ENCODE results near the gene NUP210L. TPM values are rescaled to one million over a fixed set of nuclear protein-coding genes. Genes with fewer than 3 reads are reported as not detected.
A peak's percentile ranks its signal among the peaks of the same experiment; 100 is the strongest.
"Not testable (repeated sequence)": the region's sequence is repeated elsewhere in the genome, so short reads cannot be mapped to it uniquely, and the experiment has no call there.

The NUP210L gene
- polyA plus RNA-seq, 2 of the 4 experiments (the other 2 are of a cell fraction) = not detected

DNA sequence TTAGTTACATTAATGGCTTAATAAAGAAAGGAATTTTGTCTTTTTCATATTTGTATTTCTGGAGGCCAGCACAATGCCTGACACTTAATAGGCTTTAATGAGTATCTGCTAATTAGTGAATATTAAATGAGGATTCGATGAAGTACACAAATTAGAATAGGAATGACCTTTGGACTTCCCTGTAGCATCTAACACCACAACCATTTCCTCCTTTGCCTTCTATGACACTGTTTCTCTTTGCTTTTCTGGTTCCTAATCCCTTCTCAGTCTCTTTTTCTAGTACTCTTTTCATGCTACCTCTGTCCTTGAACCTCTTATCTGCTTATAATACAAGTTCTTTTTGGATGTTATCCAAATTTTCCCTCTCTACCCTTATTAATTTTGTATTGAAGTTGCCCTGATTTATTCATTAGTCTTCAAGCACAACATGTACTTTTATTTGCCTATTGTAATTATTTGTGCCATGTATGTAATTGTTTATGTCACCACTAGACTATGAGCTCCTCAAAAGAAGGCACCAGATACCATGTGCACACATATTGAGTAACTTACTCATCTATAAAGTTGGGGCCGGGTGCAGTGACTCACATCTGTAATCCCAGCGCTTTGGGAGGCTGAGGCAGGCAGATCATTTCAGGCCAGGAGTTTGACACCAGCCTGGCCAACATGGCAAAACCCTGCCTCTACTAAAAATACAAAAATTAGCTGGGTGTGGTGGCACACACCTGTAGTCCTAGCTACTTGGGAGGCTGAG is 140.5 kb downstream of the NUP210L start:
- Histone ChIP-seq H3K4me2 (no peak overlapping the region), H3K4me3 (no peak overlapping the region), H3K27ac (no peak overlapping the region), H3K9me3 (no peaks in the 10 kb centered on the region), H3K4me1 (no peaks in the 10 kb centered on the region)
- ATAC-seq (peak in 1 of 2 experiments; percentile 44; a peak in 1 of 6 replicates), DNase-seq (ENCODE audit: low read depth in 1 of 2, low spot score in 1 of 2) (no peak), FAIRE-seq (no peak)
- 42% methylated on average over 3 of the region's 3 CpGs for WGBS (ENCODE audit: missing lambda C conversion rate)
- TF ChIP-seq FOSL2 (IDR thresholded peaks at IDR 0.05) (no peak), FOSL2 (CRISPR knock-in tag; IDR thresholded peaks at IDR 0.05) (peak; percentile 25; the same call in 1 of the 2 replicates), EHF (CRISPR knock-in tag; IDR thresholded peaks at IDR 0.05) (no peak), SREBF2 (IDR thresholded peaks at IDR 0.05) (no peak)
- TF ChIP-seq, protein P1, sequence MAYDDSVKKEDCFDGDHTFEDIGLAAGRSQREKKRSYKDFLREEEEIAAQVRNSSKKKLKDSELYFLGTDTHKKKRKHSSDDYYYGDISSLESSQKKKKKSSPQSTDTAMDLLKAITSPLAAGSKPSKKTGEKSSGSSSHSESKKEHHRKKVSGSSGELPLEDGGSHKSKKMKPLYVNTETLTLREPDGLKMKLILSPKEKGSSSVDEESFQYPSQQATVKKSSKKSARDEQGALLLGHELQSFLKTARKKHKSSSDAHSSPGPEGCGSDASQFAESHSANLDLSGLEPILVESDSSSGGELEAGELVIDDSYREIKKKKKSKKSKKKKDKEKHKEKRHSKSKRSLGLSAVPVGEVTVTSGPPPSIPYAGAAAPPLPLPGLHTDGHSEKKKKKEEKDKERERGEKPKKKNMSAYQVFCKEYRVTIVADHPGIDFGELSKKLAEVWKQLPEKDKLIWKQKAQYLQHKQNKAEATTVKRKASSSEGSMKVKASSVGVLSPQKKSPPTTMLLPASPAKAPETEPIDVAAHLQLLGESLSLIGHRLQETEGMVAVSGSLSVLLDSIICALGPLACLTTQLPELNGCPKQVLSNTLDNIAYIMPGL (CRISPR knock-in tag; IDR thresholded peaks at IDR 0.05; ENCODE audit: borderline replicate concordance) = no peak
- ChIA-PET POLR2A (no interaction called here), CTCF (no interaction called here)

DNA sequence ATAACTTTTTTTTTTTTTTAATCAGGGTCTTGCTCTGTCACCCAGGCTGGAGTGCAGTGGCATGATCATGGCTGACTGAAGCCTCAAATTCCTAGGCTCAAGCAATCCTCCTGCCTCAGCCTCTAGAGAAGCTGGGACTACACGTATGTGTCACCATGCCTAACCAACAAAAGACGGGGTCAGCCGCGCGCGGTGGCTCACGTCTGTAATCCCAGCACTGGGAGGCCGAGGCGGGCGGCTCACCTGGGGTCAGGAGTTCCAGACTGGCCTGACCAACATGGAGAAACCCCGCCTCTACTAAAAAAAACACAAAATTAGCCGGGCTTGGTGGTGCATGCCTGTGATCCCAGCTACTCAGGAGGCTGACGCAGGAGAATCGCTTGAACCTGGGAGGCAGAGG is 142.3 kb downstream of the NUP210L start:
- ATAC-seq; FAIRE-seq; H3K9me3 ChIP-seq; DNase-seq (ENCODE audit: low read depth in 1 of 2, low spot score in 1 of 2); POLR2A ChIA-PET; H3K4me1 ChIP-seq; H3K4me2 ChIP-seq; H3K27ac ChIP-seq; H3K4me3 ChIP-seq: not testable (repeated sequence)
- WGBS (ENCODE audit: missing lambda C conversion rate) = 93% methylated on average over 14 of the region's 14 CpGs
- CTCF ChIA-PET = interaction anchor here (0.6 to 0.7 kb wide), 2 partner anchors 16 to 344 kb away, joined by 3 read pairs; no protein-coding TSS in a partner anchor

DNA sequence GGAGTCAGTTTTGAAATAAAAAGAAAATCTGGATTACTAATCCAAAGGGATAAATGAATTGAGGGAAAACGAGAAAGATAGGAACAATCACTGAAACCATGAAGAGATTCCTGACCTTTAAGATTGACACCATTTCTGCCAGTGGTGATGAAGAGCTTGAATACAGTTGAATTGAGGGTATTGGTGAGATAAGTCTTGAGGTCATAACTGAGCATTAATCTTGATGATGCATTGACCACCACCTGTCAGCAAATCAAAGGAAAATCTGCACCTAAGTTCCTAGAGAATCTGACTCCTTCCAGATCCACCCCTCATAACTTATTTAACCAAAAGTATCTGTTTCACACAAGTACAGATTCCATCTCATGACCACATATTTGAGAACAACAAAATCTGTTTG is 142.7 kb downstream of the NUP210L start:
- ATAC-seq (no peak), FAIRE-seq (no peak), DNase-seq (ENCODE audit: low read depth in 1 of 2, low spot score in 1 of 2) (no peak)
- 40% methylated on average over 1 of the region's 1 CpG for WGBS (ENCODE audit: missing lambda C conversion rate)
- ChIA-PET CTCF (interaction anchor here (0.6 to 0.7 kb wide), 2 partner anchors 17 to 344 kb away, joined by 3 read pairs; no protein-coding TSS in a partner anchor), POLR2A (no interaction called here)
- TF ChIP-seq, protein P2, sequence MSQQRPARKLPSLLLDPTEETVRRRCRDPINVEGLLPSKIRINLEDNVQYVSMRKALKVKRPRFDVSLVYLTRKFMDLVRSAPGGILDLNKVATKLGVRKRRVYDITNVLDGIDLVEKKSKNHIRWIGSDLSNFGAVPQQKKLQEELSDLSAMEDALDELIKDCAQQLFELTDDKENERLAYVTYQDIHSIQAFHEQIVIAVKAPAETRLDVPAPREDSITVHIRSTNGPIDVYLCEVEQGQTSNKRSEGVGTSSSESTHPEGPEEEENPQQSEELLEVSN (IDR thresholded peaks at IDR 0.05; ENCODE audit: borderline replicate concordance, low read depth) = no peak
- TF ChIP-seq HEYL (CRISPR knock-in tag; IDR thresholded peaks at IDR 0.05) = no peak
- no peak for TF ChIP-seq POLR2A (IDR thresholded peaks at IDR 0.05; ENCODE audit: low read length)
- no peak for TF ChIP-seq PHF8 (IDR thresholded peaks at IDR 0.05; ENCODE audit: borderline replicate concordance, low read depth)
- no peak for TF ChIP-seq CBX2 (IDR thresholded peaks at IDR 0.05; ENCODE audit: borderline replicate concordance, low read depth)
- TF ChIP-seq ZNF302 (CRISPR knock-in tag; IDR thresholded peaks at IDR 0.05) = no peak
- no peak for TF ChIP-seq GATA3 (IDR thresholded peaks at IDR 0.05; ENCODE audit: borderline replicate concordance)
- no peak for TF ChIP-seq POLR2AphosphoS2 (conservative IDR thresholded peaks at IDR 0.05; ENCODE audit: low read length)
- TF ChIP-seq JUN (IDR thresholded peaks at IDR 0.05) = no peak
- TF ChIP-seq MAZ (IDR thresholded peaks at IDR 0.05; ENCODE audit: borderline replicate concordance, low read depth, low read length) = no peak
- no peak for TF ChIP-seq FOSB (CRISPR knock-in tag; IDR thresholded peaks at IDR 0.05)
- no peak for TF ChIP-seq RARB (CRISPR knock-in tag; IDR thresholded peaks at IDR 0.05)
- TF ChIP-seq, protein P3, sequence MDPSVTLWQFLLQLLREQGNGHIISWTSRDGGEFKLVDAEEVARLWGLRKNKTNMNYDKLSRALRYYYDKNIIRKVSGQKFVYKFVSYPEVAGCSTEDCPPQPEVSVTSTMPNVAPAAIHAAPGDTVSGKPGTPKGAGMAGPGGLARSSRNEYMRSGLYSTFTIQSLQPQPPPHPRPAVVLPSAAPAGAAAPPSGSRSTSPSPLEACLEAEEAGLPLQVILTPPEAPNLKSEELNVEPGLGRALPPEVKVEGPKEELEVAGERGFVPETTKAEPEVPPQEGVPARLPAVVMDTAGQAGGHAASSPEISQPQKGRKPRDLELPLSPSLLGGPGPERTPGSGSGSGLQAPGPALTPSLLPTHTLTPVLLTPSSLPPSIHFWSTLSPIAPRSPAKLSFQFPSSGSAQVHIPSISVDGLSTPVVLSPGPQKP (IDR thresholded peaks at IDR 0.05; ENCODE audit: low read depth, low read length) = no peak
- TF ChIP-seq JUNB (IDR thresholded peaks at IDR 0.05) = no peak
- TF ChIP-seq BHLHE40 (IDR thresholded peaks at IDR 0.05; ENCODE audit: low read depth, low read length) = no peak
- no peak for TF ChIP-seq NPAS2 (CRISPR knock-in tag; IDR thresholded peaks at IDR 0.05; ENCODE audit: borderline replicate concordance)
- no peak overlapping the region for H3K4me2 ChIP-seq
- no peak overlapping the region for H3K27ac ChIP-seq
- no peak overlapping the region for H3K4me3 ChIP-seq
- H3K4me1 ChIP-seq = no peaks in the 10 kb centered on the region
- H3K9me3 ChIP-seq = no peaks in the 10 kb centered on the region
